WTC11 (cell line): ENCODE data around the gene SRPX2. TPM values are rescaled to one million over a fixed set of nuclear protein-coding genes. Genes with fewer than 3 reads are reported as not detected.

Source experiments
- ATAC-seq: fragments of 200-7000 bp; cut with Tn5 transposase; 2 replicates; pipeline ENCODE4 v1.10.0; 2021; ENCODE audit warnings: mild to moderate bottlenecking, moderate library complexity
- CTCF ChIA-PET: fragments of 300-600 bp; sonication (Branson Sonifier 250); formaldehyde crosslinking; loops from one replicate; lab custom pipeline; 2021; ENCODE audit warnings: antibody characterized with exemption; lab: Charles Lee
- POLR2A ChIA-PET: fragments of 350-600 bp; sonication (Branson Sonifier 250); formaldehyde crosslinking; loops from one replicate; lab custom pipeline; 2021; ENCODE audit warnings: antibody characterized with exemption; lab: Charles Lee
- DNase-seq: peaks from one replicate; pipeline ENCODE4 v3.0.0; 2021; ENCODE audit warnings: low spot score
- H3K27ac Mint-ChIP-seq: 2 replicates; pipeline ENCODE4 v1.8.0; 2021; ENCODE audit warnings: mixed read lengths
- H3K27me3 Mint-ChIP-seq: 2 replicates; pipeline ENCODE4 v1.8.0; 2021; ENCODE audit warnings: low read depth, mild to moderate bottlenecking, moderate library complexity, mixed read lengths
- H3K36me3 Mint-ChIP-seq: 2 replicates; pipeline ENCODE4 v1.8.0; 2021; ENCODE audit warnings: mixed read lengths
- H3K4me1 Mint-ChIP-seq: 2 replicates; pipeline ENCODE4 v1.8.0; 2022; ENCODE audit warnings: mixed read lengths
- H3K4me3 Mint-ChIP-seq: 2 replicates; pipeline ENCODE4 v1.8.0; 2021; ENCODE audit warnings: mild to moderate bottlenecking, moderate library complexity, mixed read lengths
- H3K9me3 Mint-ChIP-seq: 2 replicates; pipeline ENCODE4 v1.8.0; 2021; ENCODE audit warnings: mixed read lengths
- E2F1 ChIP-seq: sonication (generic); formaldehyde crosslinking; IDR thresholded peaks from 2 replicates; pipeline ENCODE4 v1.8.0; 2022; ENCODE audit warnings: mild to moderate bottlenecking, missing genetic modification reagents
- E2F4 ChIP-seq: sonication (generic); formaldehyde crosslinking; IDR thresholded peaks from 2 replicates; pipeline ENCODE4 v1.8.1; 2022; ENCODE audit warnings: low read depth, mild to moderate bottlenecking, moderate library complexity, missing genetic modification reagents, borderline replicate concordance
- ELF4 ChIP-seq: sonication (generic); formaldehyde crosslinking; IDR thresholded peaks from 2 replicates; pipeline ENCODE4 v1.8.1; 2022; ENCODE audit warnings: low read depth, mild to moderate bottlenecking, moderate library complexity, missing genetic modification reagents
- ERG ChIP-seq: fragments of 250-450 bp; sonication (Bioruptor Pico); IDR thresholded peaks from 2 replicates; pipeline ENCODE4 v1.8.0; 2021; ENCODE audit warnings: mild to moderate bottlenecking
- GTF2I ChIP-seq: fragments of 250-450 bp; sonication (Bioruptor Pico); conservative IDR thresholded peaks from 2 replicates; pipeline ENCODE4 v1.4.0; 2021; ENCODE audit warnings: mild to moderate bottlenecking
- JAZF1 ChIP-seq: fragments of 250-450 bp; sonication (Bioruptor Pico); IDR thresholded peaks from 2 replicates; pipeline ENCODE4 v1.9.0; 2021; ENCODE audit warnings: moderate library complexity, mild to moderate bottlenecking, inconsistent platforms
- MAX ChIP-seq: sonication (generic); formaldehyde crosslinking; IDR thresholded peaks from 2 replicates; pipeline ENCODE4 v1.8.0; 2022; ENCODE audit warnings: mild to moderate bottlenecking, missing genetic modification reagents
- MLX ChIP-seq: sonication (generic); formaldehyde crosslinking; IDR thresholded peaks from 2 replicates; pipeline ENCODE4 v1.8.1; 2023; ENCODE audit warnings: mild to moderate bottlenecking, missing genetic modification reagents, moderate library complexity
- MYBL2 ChIP-seq: sonication (generic); formaldehyde crosslinking; IDR thresholded peaks from 2 replicates; pipeline ENCODE4 v1.8.1; 2023; ENCODE audit warnings: mild to moderate bottlenecking, moderate library complexity, missing genetic modification reagents
- NR2C2 ChIP-seq: sonication (generic); formaldehyde crosslinking; IDR thresholded peaks from 2 replicates; pipeline ENCODE4 v1.8.0; 2022; ENCODE audit warnings: mild to moderate bottlenecking, missing genetic modification reagents
- TCF7 ChIP-seq: sonication (generic); formaldehyde crosslinking; IDR thresholded peaks from 2 replicates; pipeline ENCODE4 v1.8.0; 2022; ENCODE audit warnings: mild to moderate bottlenecking, low read depth, missing genetic modification reagents, moderate library complexity
- TEAD1 ChIP-seq: sonication (generic); formaldehyde crosslinking; IDR thresholded peaks from 2 replicates; pipeline ENCODE4 v1.8.0; 2022; ENCODE audit warnings: mild to moderate bottlenecking, missing genetic modification reagents
- ZBTB21 ChIP-seq: sonication (generic); formaldehyde crosslinking; IDR thresholded peaks from 2 replicates; pipeline ENCODE4 v1.8.1; 2023; ENCODE audit warnings: mild to moderate bottlenecking, missing genetic modification reagents, borderline replicate concordance
- ZBTB43 ChIP-seq: sonication (generic); formaldehyde crosslinking; IDR thresholded peaks from 2 replicates; pipeline ENCODE4 v1.8.1; 2023; ENCODE audit warnings: mild to moderate bottlenecking, missing genetic modification reagents
- ZMAT4 ChIP-seq: fragments of 250-450 bp; sonication (Bioruptor Pico); IDR thresholded peaks from 2 replicates; pipeline ENCODE4 v1.9.0; 2021; ENCODE audit warnings: mild to moderate bottlenecking
- ZNF121 ChIP-seq: sonication (generic); formaldehyde crosslinking; IDR thresholded peaks from 2 replicates; pipeline ENCODE4 v1.8.0; 2023; ENCODE audit warnings: missing genetic modification reagents
- ZNF138 ChIP-seq: sonication (generic); formaldehyde crosslinking; conservative IDR thresholded peaks from 2 replicates; pipeline ENCODE4 v1.8.1; 2022; ENCODE audit warnings: mild to moderate bottlenecking, moderate library complexity, missing genetic modification reagents
- ZNF219 ChIP-seq: sonication (generic); formaldehyde crosslinking; IDR thresholded peaks from 2 replicates; pipeline ENCODE4 v1.8.0; 2023; ENCODE audit warnings: missing genetic modification reagents, mild to moderate bottlenecking, borderline replicate concordance
- ZNF232 ChIP-seq: sonication (generic); formaldehyde crosslinking; IDR thresholded peaks from 2 replicates; pipeline ENCODE4 v1.8.0; 2022; ENCODE audit warnings: mild to moderate bottlenecking, missing genetic modification reagents
- ZNF263 ChIP-seq: sonication (generic); formaldehyde crosslinking; IDR thresholded peaks from 2 replicates; pipeline ENCODE4 v1.8.1; 2022; ENCODE audit warnings: low read depth, mild to moderate bottlenecking, moderate library complexity, missing genetic modification reagents
- ZNF317 ChIP-seq: sonication (generic); formaldehyde crosslinking; IDR thresholded peaks from 2 replicates; pipeline ENCODE4 v1.8.1; 2023; ENCODE audit warnings: low read depth, mild to moderate bottlenecking, moderate library complexity, missing genetic modification reagents, borderline replicate concordance
- ZNF416 ChIP-seq: fragments of 250-450 bp; sonication (Bioruptor Pico); IDR thresholded peaks from 2 replicates; pipeline ENCODE4 v1.9.0; 2021; ENCODE audit warnings: mild to moderate bottlenecking, inconsistent platforms
- total RNA-seq: library from RNA; stranded (reverse); gene quantifications from 3 replicates; pipeline ENCODE4 v1.2.3, GENCODE V29; 2021

SRPX2 gene
- total RNA-seq, 1 experiment from 2014 or later = 0.24 TPM

- H3K4me1 Mint-ChIP-seq = peaks cover 36% of the 10 kb centered on the region
- H3K27ac Mint-ChIP-seq = no peak overlapping the region
- TF ChIP-seq ZBTB43 (CRISPR knock-in tag) (no peak), NR2C2 (CRISPR knock-in tag) (no peak), TEAD1 (CRISPR knock-in tag) (no peak)
- TF ChIP-seq, all 79 proteins: peak for 0
- H3K4me3 Mint-ChIP-seq = no peak overlapping the region
- DNase-seq (no peak), ATAC-seq (no peak)
- no peaks in the 10 kb centered on the region for H3K36me3 Mint-ChIP-seq
- no peaks in the 10 kb centered on the region for H3K9me3 Mint-ChIP-seq
- POLR2A ChIA-PET = interaction anchor here (0.6 kb wide), 1 partner anchor 25 kb away, joined by 6 read pairs; no protein-coding TSS in a partner anchor
- H3K27me3 Mint-ChIP-seq = peaks cover 3% of the 10 kb centered on the region
- CTCF ChIA-PET = no interaction called here
Observed at GRCh38 chrX:100643212-100643611, 787 bp upstream of the SRPX2 start.

GRCh38 chrX:100645106-100645505 is 1.1 kb downstream of the SRPX2 start:
- ATAC-seq (no peak), DNase-seq (no peak)
- peaks cover 50% of the 10 kb centered on the region for H3K4me1 Mint-ChIP-seq
- H3K9me3 Mint-ChIP-seq = no peaks in the 10 kb centered on the region
- ChIA-PET POLR2A (no interaction called here), CTCF (interaction anchor here (3.8 kb wide), 1 partner anchor 8 kb away, joined by 14 read pairs; the partner anchor contains the start of gene TSPAN6)
- no peak for TF ChIP-seq ZNF121 (CRISPR knock-in tag)
- TF ChIP-seq ZNF263 (CRISPR knock-in tag) = no peak
- no peak for TF ChIP-seq ZNF416 (CRISPR knock-in tag)
- TF ChIP-seq TCF7 (CRISPR knock-in tag) = no peak
- TF ChIP-seq MAX (CRISPR knock-in tag) = no peak
- TF ChIP-seq E2F1 = no peak
- TF ChIP-seq MYBL2 (CRISPR knock-in tag) = no peak
- TF ChIP-seq ZNF138 (CRISPR knock-in tag) = no peak
- TF ChIP-seq ZNF317 = no peak
- TF ChIP-seq MLX (CRISPR knock-in tag) = no peak
- peaks cover 3% of the 10 kb centered on the region for H3K27me3 Mint-ChIP-seq
- H3K27ac Mint-ChIP-seq = no peak overlapping the region
- no peak overlapping the region for H3K4me3 Mint-ChIP-seq
- no peaks in the 10 kb centered on the region for H3K36me3 Mint-ChIP-seq

GRCh38 chrX:100647095-100647494 is 3.1 kb downstream of the SRPX2 start:
- H3K36me3 Mint-ChIP-seq = no peaks in the 10 kb centered on the region
- H3K4me3 Mint-ChIP-seq = no peak overlapping the region
- CTCF ChIA-PET = interaction anchor here (1.7 to 3.8 kb wide), 2 partner anchors 10 to 122 kb away, joined by 6 to 14 read pairs; partner anchors contain the start of gene TSPAN6
- TF ChIP-seq ZNF219 (no peak), GTF2I (CRISPR knock-in tag) (no peak), E2F4 (CRISPR knock-in tag) (no peak), ZBTB21 (CRISPR knock-in tag) (no peak), ERG (CRISPR knock-in tag) (no peak), ZNF263 (CRISPR knock-in tag) (no peak), JAZF1 (CRISPR knock-in tag) (no peak), ZMAT4 (no peak), ZNF232 (no peak), ELF4 (CRISPR knock-in tag) (no peak)
- TF ChIP-seq, all 79 proteins: peak for 0
- Mint-ChIP-seq H3K27ac (no peak overlapping the region), H3K9me3 (no peaks in the 10 kb centered on the region), H3K4me1 (peaks cover 45% of the 10 kb centered on the region), H3K27me3 (peaks cover 3% of the 10 kb centered on the region)
- ATAC-seq = no peak
- DNase-seq = no peak
- POLR2A ChIA-PET = no interaction called here
